ENCODE data around the gene PSMC5. TPM values are rescaled to one million over a fixed set of nuclear protein-coding genes. Genes with fewer than 3 reads are reported as not detected.

The PSMC5 gene
- total and polyA plus RNA-seq, 10 of the 15 experiments (the other 5 are each of a cell fraction or from before 2014, with no cell fraction given): 55.0 to 266 (median 148) TPM

- ChIA-PET SMC1A (ENCODE audit: uncharacterized antibody, unreplicated experiment) (interaction anchor here (0.6 to 1.7 kb wide), 5 partner anchors 12 to 97 kb away, joined by 3 read pairs; no protein-coding TSS in a partner anchor), CTCF (interaction anchor here (1.3 to 1.6 kb wide), 2 partner anchors 10 to 31 kb away, joined by 3 to 4 read pairs; no protein-coding TSS in a partner anchor), RAD21 (ENCODE audit: unreplicated experiment) (no interaction called here), POLR2A (interaction anchor here (0.6 to 1.2 kb wide), 2 partner anchors 20 to 97 kb away, joined by 3 to 5 read pairs; no protein-coding TSS in a partner anchor)
- no peaks in the 10 kb centered on the region; the same call in 1 of the 2 replicates for H4K20me1 ChIP-seq (ENCODE audit: control insufficient read depth, insufficient read depth)
- no peak for DNase-seq (ENCODE audit: low read depth, low spot score)
- TSS peak; percentile 79 for BruUV-seq (replicated peaks)
- in situ Hi-C loops (cut with MboI): no loop called here
- H3K9me3 ChIP-seq (replicated peaks; ENCODE audit: control insufficient read depth, insufficient read depth, low read length): no peaks in the 10 kb centered on the region
- no peaks in the 10 kb centered on the region for H3K27me3 ChIP-seq (replicated peaks in 1 of 2; ENCODE audit: control insufficient read depth in 2 of 2, insufficient read depth in 2 of 2, low read length in 1 of 2)
- no peak overlapping the region for H3K9ac ChIP-seq (ENCODE audit: control insufficient read depth, insufficient read depth, low read length)
- intact Hi-C loops (cut with micrococcal nuclease; ENCODE audit: unreplicated experiment): no loop called here
- no peak for FAIRE-seq
- H3K4me1 ChIP-seq (ENCODE audit: control insufficient read depth, insufficient read depth, low read length): no peaks in the 10 kb centered on the region
- H3K36me3 ChIP-seq (ENCODE audit: control insufficient read depth in 2 of 2, insufficient read depth in 2 of 2, low read length in 1 of 2): peaks cover 41 to 45% of the 10 kb centered on the region in 2 experiments
- TF ChIP-seq POLR2AphosphoS2 (IDR thresholded peaks at IDR 0.05; ENCODE audit: low read depth, low read length) (peak; percentile 28; the same call in 1 of the 2 replicates), RELA (IDR thresholded peaks at IDR 0.05; ENCODE audit: borderline replicate concordance, partially characterized antibody) (no peak)
- H3K79me2 ChIP-seq (ENCODE audit: control insufficient read depth, insufficient read depth, low read length): no peaks in the 10 kb centered on the region; the same call in 1 of the 2 replicates
- no peak overlapping the region for H2AFZ ChIP-seq (ENCODE audit: control insufficient read depth, low read depth, low read length)
- H3K4me3 ChIP-seq: no peak overlapping the region
- H3K27ac ChIP-seq (ENCODE audit: control insufficient read depth, insufficient read depth): no peak overlapping the region
- ATAC-seq: no peak
- H3K4me2 ChIP-seq (ENCODE audit: control insufficient read depth, insufficient read depth): no peak overlapping the region
- WGBS (ENCODE audit: insufficient coverage, insufficient replicate concordance, low lambda C conversion rate, missing lambda C conversion rate): 97% methylated on average over 27 of the region's 27 CpGs
Measured at GRCh38 chr17:63817736-63818385, 9.4 kb upstream of the PSMC5 start.

GRCh38 chr17:63819131-63819530 lies 8.1 kb upstream of the PSMC5 start:
- POLR2A ChIA-PET: interaction anchor here (1.0 kb wide), 1 partner anchor 22 kb away, joined by 3 read pairs; no protein-coding TSS in a partner anchor
- Histone ChIP-seq H3K27ac (ENCODE audit: control insufficient read depth, insufficient read depth) (no peak overlapping the region), H3K79me2 (ENCODE audit: control insufficient read depth, insufficient read depth, low read length) (no peaks in the 10 kb centered on the region; the same call in 1 of the 2 replicates), H3K36me3 (ENCODE audit: control insufficient read depth in 2 of 2, insufficient read depth in 2 of 2, low read length in 1 of 2) (peaks cover 44 to 46% of the 10 kb centered on the region in 2 experiments), H4K20me1 (ENCODE audit: control insufficient read depth, insufficient read depth) (no peaks in the 10 kb centered on the region; the same call in 1 of the 2 replicates), H3K9ac (ENCODE audit: control insufficient read depth, insufficient read depth, low read length) (no peak overlapping the region), H3K9me3 (replicated peaks; ENCODE audit: control insufficient read depth, insufficient read depth, low read length) (no peaks in the 10 kb centered on the region), H3K4me2 (ENCODE audit: control insufficient read depth, insufficient read depth) (no peak overlapping the region), H2AFZ (ENCODE audit: control insufficient read depth, low read depth, low read length) (no peak overlapping the region), H3K27me3 (replicated peaks in 1 of 2; ENCODE audit: control insufficient read depth in 2 of 2, insufficient read depth in 2 of 2, low read length in 1 of 2) (no peaks in the 10 kb centered on the region), H3K4me3 (no peak overlapping the region), H3K4me1 (ENCODE audit: control insufficient read depth, insufficient read depth, low read length) (no peaks in the 10 kb centered on the region)
- RAD21 ChIA-PET (ENCODE audit: unreplicated experiment): interaction anchor here (0.6 kb wide), 1 partner anchor 124 kb away, joined by 3 read pairs; no protein-coding TSS in a partner anchor
- DNase-seq (ENCODE audit: low read depth, low spot score) (no peak), ATAC-seq (no peak), FAIRE-seq (no peak)
- WGBS (ENCODE audit: insufficient coverage, insufficient replicate concordance, low lambda C conversion rate, missing lambda C conversion rate): 89% methylated on average over 6 of the region's 6 CpGs
- SMC1A ChIA-PET (ENCODE audit: uncharacterized antibody, unreplicated experiment): interaction anchor here (1.0 to 1.7 kb wide), 3 partner anchors 11 to 47 kb away, joined by 3 read pairs; no protein-coding TSS in a partner anchor
- CTCF ChIA-PET: interaction anchor here (1.6 kb wide), 1 partner anchor 9 kb away, joined by 4 read pairs; no protein-coding TSS in a partner anchor
- TF ChIP-seq PKNOX1 (IDR thresholded peaks at IDR 0.05) (no peak), REST (IDR thresholded peaks at IDR 0.05; ENCODE audit: low read depth, low read length) (no peak), TCF12 (IDR thresholded peaks at IDR 0.05; ENCODE audit: low read depth, low read length) (no peak), MEF2B (IDR thresholded peaks at IDR 0.05; ENCODE audit: partially characterized antibody, poor library complexity, severe bottlenecking) (no peak), ETV6 (conservative IDR thresholded peaks at IDR 0.05 in 1 of 2, IDR thresholded peaks at IDR 0.05 in 1 of 2; ENCODE audit: borderline replicate concordance in 1 of 2, low read depth in 1 of 2) (no peak), ATF7 (IDR thresholded peaks at IDR 0.05; ENCODE audit: low read depth) (no peak)
- in situ Hi-C loops (cut with MboI): no loop called here
- intact Hi-C loops (cut with micrococcal nuclease; ENCODE audit: unreplicated experiment): no loop called here
- no TSS peak for BruUV-seq (replicated peaks)
